ENCODE results near the gene RPL6. TPM values are rescaled to one million over a fixed set of nuclear protein-coding genes. Genes with fewer than 3 reads are reported as not detected.
A peak's percentile ranks its signal among the peaks of the same experiment; 100 is the strongest.

Gene RPL6
- total and polyA plus RNA-seq, 2 experiments from 2014 or later, result 320 to 2,038 TPM

DNA sequence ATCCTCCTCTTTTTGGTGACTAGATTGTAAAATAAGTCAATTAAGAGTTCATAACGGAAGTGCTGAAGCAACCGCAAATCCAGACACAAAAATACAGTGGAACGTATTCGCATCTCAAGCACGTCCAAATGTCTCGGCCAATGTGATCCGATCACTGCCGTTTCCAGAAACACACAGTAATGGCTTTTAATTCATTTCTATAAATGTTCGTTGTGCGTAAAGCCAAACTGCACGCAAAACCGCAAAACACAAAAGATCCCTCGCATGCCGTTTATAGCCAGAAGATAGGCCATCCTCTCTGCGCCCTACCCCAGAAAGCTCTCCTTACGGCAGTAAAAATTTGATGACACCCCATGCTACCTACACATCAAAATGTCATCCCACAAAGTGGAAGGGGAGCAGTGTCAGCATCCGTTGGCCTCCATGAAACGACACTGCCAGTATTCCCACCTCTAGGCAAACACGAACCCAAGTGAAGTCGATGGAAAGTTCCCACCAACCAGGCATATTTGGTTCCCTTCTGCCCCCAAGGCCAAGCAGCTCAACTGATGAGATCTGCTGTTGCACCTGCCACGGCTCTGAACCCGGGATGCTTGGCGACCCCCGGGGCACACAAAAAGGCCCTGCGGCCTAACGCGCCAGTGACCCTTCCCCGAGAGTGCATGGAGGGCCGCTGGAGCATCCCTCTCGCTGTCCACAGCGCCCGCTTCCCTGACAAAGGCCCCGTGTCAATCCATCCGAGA is 28.6 kb downstream of the RPL6 start:
- Histone ChIP-seq H3K27me3 (no peaks in the 10 kb centered on the region), H3K9me3 (ENCODE audit: low read depth) (no peaks in the 10 kb centered on the region), H3K4me3 (peak overlapping the region; percentile 83), H3K27ac (peak overlapping the region; percentile 90), H3K36me3 (no peaks in the 10 kb centered on the region), H3K4me1 (ENCODE audit: low read depth) (no peaks in the 10 kb centered on the region)
- no peak for DNase-seq (ENCODE audit: low read depth in 1 of 2, low spot score in 1 of 2)
- TF ChIP-seq CTCF (IDR thresholded peaks at IDR 0.05; ENCODE audit: low read depth, low read length), result no peak

DNA sequence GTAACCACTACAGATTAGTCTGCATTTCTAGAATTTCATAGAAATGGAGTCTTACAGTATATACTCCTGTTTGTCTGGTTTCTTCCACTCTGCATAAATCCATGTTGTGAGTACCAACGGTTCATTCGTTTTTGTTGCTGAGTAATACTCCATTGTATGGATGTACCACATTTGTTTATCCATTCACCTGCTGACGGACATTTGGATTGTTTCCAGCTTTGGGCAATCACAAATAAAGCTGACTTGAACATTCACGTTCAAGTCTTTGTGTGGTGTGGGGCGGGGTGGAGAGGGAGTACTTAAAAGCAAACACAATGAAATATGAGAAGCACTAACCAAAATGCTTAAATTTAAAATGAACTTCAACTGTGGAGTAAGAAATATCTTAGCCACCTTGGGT is 34.3 kb downstream of the RPL6 start:
- H3K36me3 ChIP-seq, result no peaks in the 10 kb centered on the region
- H3K9me3 ChIP-seq (ENCODE audit: low read depth), result no peaks in the 10 kb centered on the region
- no peaks in the 10 kb centered on the region for H3K4me1 ChIP-seq (ENCODE audit: low read depth)
- TF ChIP-seq CTCF (IDR thresholded peaks at IDR 0.05; ENCODE audit: low read depth, low read length), result no peak
- H3K27me3 ChIP-seq, result no peaks in the 10 kb centered on the region
- DNase-seq (ENCODE audit: low read depth in 1 of 2, low spot score in 1 of 2), result no peak
- H3K27ac ChIP-seq, result no peak overlapping the region
- H3K4me3 ChIP-seq, result no peak overlapping the region

DNA sequence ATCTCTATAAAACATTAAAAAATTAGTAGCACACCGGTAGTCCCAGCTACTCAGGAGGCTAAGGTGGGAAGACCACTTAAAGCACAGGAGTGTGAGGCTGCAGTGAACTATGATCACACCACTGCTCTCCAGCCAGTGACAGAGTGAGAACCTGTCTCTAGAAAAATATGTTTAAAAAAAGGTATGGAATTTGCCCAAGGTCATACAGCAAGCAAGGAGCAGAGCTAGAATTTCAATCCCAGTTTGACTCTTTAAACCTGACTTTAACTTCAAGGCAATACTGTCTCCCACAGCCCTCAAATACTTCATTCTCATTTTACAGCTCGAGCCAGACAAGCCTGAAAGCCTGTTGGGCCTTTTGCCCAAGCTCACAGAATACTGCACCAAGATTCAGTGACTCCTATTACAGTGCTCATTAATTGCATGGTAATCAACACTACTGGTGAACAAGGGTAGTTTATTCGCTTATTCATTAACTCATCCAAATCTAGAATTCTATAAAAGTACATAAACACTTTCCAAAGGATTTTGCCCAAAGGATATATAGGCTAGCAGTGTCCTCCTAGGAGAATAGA is 35.2 kb downstream of the RPL6 start:
- no peak for TF ChIP-seq CTCF (IDR thresholded peaks at IDR 0.05; ENCODE audit: low read depth, low read length)

GRCh38 chr12:112370868-112371510 is 38.4 kb downstream of the RPL6 start:
- Histone ChIP-seq H3K27me3 (no peaks in the 10 kb centered on the region), H3K36me3 (no peaks in the 10 kb centered on the region), H3K4me3 (no peak overlapping the region), H3K4me1 (ENCODE audit: low read depth) (no peaks in the 10 kb centered on the region), H3K9me3 (ENCODE audit: low read depth) (no peaks in the 10 kb centered on the region), H3K27ac (no peak overlapping the region)
- no peak for TF ChIP-seq CTCF (IDR thresholded peaks at IDR 0.05; ENCODE audit: low read depth, low read length)
- no peak for DNase-seq (ENCODE audit: low read depth in 1 of 2, low spot score in 1 of 2)

More for the DNA sequence above, 35.2 kb downstream of the RPL6 start:
- no peak for DNase-seq (ENCODE audit: low read depth in 1 of 2, low spot score in 1 of 2)
- no peak overlapping the region for H3K4me3 ChIP-seq
- H3K27me3 ChIP-seq, result no peaks in the 10 kb centered on the region
- no peak overlapping the region for H3K27ac ChIP-seq
- no peaks in the 10 kb centered on the region for H3K4me1 ChIP-seq (ENCODE audit: low read depth)
- no peaks in the 10 kb centered on the region for H3K36me3 ChIP-seq
- H3K9me3 ChIP-seq (ENCODE audit: low read depth), result no peaks in the 10 kb centered on the region

GRCh38 chr12:112370199-112370598 is 39.2 kb downstream of the RPL6 start:
- H3K27ac ChIP-seq, result no peak overlapping the region
- no peak for TF ChIP-seq CTCF (IDR thresholded peaks at IDR 0.05; ENCODE audit: low read depth, low read length)

More at GRCh38 chr12:112370199-112370598, 39.2 kb downstream of the RPL6 start:
- H3K4me3 ChIP-seq, result no peak overlapping the region
- no peaks in the 10 kb centered on the region for H3K9me3 ChIP-seq (ENCODE audit: low read depth)
- no peaks in the 10 kb centered on the region for H3K4me1 ChIP-seq (ENCODE audit: low read depth)
- DNase-seq (ENCODE audit: low read depth in 1 of 2, low spot score in 1 of 2), result peak in 1 of 2 donors; percentile 13
- no peaks in the 10 kb centered on the region for H3K36me3 ChIP-seq
- H3K27me3 ChIP-seq, result no peaks in the 10 kb centered on the region

Data from cardiac muscle cell (in vitro differentiated cells and primary cell).